ENCODE measurements around the gene RNF223. TPM values are rescaled to one million over a fixed set of nuclear protein-coding genes. Genes with fewer than 3 reads are reported as not detected.
"Not testable (repeated sequence)": the region's sequence is repeated elsewhere in the genome, so short reads cannot be mapped to it uniquely, and the experiment has no call there.

The RNF223 gene
- total RNA-seq, 1 experiment from 2014 or later = 16.2 TPM

DNA sequence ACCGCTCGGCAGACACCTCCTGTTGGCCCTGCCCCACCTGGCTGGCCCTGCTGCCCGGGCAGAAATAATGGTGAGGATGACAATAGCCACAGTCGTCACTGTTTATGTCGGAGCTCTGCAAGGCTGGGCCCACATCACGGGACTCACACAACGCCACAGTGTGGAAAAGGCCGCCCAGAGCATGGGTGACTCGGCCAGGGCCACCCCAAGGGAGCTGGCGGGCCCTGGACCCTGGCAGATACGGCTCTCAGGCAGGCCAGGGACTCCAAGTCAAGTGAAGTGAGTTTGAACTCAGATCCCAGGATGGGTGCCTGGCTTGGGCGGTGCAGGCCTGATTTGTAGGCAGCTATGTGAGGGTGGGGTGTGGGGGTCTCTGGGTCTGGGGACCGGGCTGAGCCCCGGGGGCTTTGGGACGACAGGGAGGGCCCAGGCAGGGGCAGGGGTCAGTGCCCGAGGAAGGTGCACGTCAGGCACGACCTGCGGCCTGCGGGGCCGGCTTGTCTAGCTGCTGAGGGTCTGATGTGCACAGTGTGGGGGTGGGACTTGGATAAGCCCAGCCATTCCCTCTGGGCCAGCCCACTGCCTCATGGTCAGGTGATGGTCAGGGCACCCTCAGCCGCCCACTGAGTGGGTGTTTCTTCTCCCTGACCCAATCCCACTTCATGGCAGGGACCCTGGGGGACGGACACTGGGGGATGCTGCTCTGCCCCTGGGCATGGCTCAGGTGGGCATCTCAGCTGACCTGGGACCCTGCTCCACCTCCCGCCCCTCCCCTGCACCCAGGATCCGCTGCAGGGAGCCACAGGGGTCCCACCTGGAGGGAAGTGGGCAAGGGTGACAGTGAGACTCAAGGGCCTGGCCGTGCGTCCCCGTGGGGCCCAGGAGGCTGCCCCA lies 1.0 kb downstream of the RNF223 start:
- no peak for DNase-seq (ENCODE audit: low spot score)

DNA sequence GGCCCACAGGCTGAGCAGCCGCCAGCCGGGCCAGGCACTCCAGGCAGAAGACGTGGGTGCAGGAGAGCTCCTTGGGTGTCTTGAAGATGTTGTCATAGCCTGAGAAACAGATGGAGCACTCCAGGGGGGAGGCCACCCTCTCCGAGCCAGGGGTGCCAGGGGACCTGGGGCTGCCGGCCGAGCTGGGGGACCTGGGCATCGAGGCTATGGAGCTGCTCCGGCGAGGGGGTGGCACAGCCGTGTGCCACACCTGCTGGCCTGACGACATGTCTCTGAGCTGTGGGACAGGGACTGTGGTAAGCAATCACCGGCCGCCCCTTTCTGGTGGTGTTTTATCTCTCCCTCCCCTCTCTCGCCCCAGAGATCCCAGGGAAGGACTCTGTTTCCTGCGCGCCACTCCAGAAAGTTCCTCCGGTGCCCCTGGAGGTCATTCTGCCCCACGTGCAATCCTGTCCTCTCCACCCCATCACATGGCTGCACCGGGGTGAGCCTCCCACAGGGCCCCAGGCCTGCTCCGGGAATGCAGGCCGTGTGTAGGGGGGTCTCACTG lies 1.7 kb downstream of the RNF223 start:
- no peak for DNase-seq (ENCODE audit: low spot score)

DNA sequence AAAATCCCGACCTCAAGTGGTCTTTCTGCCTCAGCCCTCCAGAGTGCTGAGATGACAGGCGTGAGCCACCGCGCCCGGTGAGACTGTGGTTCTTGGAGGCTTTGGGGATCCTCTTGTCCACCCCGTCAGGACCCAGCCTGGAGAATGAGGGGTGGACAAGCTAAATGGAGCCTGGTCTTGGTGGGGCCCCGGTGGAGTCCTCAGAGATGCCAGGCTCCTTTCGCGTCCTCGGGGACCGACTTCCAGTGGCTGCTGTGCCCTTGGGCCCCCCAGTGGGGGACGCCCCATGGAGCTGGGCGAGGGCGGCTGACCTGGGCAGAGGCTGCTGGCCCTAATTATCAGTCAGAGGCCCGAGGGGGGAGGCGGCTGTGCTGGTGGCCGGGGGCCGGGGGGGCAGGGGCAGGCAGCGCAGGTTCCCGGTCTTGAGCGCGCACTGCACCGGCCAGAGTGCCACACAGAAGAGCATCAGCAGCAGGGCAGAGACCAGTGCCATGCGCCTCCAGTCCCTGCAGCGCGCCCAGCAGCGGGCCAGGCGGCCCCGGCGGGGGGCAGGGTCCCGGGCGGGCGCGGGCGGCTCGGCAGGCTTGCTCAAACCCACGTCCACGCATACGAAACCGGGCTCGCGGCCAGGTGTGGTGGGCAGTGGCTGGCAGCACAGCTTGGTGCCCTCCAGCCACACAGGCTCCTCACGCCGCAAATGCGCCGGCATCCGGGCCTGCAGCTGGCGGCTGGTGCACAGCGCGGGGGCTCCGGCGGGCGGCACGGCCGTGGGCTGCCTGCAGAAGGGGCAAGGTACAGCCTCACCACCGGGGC lies 2.4 kb downstream of the RNF223 start:
- no peak for DNase-seq (ENCODE audit: low spot score)

- peak; percentile 36 for DNase-seq (ENCODE audit: low spot score)
Observed at GRCh38 chr1:1069711-1070676, 4.1 kb downstream of the RNF223 start.

- peak; percentile 88 for DNase-seq (ENCODE audit: low spot score)
Observed at GRCh38 chr1:1069056-1069710, 4.9 kb downstream of the RNF223 start.

GRCh38 chr1:1068517-1069055 lies 5.5 kb downstream of the RNF223 start:
- DNase-seq (ENCODE audit: low spot score) = peak; percentile 86

DNA sequence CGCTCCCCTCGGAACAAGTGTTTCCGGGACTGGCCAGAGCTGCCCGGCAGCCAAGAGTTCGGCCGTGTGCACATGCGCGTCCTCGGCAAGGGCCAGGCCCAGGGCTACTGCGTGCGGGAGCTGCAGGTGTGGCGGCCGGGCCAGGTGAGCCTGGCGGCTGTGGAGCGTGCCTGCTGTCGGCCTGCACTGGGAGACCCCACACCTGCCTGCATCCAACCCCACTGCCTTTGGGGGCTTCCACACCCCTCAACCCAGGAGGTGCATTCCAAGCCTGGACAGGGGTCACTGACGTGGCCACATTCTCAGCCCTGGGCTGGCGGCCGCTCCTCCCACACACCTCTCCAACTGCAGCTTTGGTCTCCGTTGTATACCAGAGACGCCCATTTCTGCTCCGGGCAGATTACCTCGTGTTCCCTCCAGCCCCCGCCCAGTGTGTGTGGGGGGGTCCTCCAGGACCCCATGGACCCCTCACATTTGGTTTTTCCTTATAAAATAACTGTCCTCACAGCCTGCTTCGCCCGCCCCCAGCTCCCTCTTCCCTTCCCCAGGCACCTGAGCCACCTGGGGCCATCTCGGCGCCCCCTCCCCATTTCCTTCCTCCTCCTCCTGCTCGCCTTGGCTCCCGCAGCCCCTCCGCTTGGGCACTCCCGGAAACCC lies 6.1 kb downstream of the RNF223 start:
- peak; percentile 82 for DNase-seq (ENCODE audit: low spot score)

DNA sequence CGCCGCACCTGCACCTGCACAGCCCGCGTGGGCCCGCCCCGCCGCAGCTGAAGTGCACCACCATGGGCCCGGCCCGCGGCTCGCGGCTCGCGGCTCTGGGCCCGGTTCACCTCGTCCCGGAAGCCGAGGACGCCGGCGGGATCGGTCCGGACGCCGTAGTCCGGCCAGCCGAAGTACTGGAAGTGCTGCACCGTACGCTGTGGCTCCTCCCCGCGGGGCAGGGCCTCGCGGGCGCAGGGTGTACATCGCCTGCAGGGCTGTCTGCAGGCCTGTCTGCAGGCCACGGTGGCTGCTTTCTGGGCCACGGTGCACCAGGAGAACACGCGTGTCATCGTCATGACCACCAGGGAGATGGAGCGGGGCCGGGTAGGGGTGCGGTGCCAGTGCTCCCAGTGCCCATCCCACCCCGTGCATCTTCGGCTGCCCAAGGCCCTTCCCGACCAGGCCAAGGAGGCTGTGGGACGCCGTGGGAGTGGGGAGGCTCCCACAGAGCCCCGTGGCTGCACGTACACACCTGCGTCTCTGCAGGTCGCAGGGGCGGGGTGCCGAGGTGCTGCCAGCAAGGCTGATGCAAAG lies 6.7 kb downstream of the RNF223 start:
- no peak for DNase-seq (ENCODE audit: low spot score)

DNA sequence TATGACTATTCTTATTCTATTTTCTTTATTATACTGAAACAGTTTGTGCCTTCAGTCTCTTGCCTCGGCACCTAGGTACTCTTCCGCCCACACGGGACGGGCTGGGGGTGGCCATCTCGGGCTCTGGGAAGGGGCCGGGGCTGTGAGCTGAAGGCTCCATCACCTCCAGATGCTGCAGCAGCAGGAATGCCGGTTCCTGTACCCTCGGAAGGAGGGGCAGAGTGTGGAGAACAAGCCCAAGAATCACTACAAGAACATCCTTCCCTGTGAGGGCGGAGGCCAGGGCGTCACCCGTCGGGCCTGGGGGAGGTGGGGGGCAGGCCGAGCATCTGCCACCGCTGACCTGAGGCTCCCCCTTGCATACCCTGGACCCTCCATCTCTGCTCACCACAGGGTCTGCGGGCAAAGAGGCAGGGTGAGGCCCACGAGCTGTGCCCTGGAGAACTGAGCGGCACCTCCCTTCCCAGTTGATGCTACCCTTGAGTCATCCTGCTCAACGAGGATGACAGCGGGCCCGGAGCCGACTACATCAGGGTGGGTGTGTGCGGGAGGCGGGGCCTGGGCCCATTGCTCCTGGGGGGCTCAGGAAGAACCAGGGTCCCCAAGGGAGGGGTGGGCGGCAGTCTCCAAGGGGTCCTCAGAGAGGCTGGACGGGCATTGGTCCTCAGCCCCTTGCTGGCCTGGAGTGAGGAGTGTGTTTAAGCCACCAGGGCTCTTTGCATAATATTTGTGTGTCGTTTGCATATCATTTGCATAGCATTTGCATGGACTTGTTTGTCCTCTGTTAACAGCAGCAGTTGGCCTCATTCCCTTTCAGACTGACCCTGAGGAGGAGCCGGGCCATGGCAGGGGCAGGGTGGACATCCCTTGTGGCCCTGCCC lies 7.5 kb downstream of the RNF223 start:
- DNase-seq (ENCODE audit: low spot score) = no peak

- not testable (repeated sequence) for DNase-seq (ENCODE audit: low spot score)
Observed at GRCh38 chr1:1065940-1066304, 8.2 kb downstream of the RNF223 start.

DNA sequence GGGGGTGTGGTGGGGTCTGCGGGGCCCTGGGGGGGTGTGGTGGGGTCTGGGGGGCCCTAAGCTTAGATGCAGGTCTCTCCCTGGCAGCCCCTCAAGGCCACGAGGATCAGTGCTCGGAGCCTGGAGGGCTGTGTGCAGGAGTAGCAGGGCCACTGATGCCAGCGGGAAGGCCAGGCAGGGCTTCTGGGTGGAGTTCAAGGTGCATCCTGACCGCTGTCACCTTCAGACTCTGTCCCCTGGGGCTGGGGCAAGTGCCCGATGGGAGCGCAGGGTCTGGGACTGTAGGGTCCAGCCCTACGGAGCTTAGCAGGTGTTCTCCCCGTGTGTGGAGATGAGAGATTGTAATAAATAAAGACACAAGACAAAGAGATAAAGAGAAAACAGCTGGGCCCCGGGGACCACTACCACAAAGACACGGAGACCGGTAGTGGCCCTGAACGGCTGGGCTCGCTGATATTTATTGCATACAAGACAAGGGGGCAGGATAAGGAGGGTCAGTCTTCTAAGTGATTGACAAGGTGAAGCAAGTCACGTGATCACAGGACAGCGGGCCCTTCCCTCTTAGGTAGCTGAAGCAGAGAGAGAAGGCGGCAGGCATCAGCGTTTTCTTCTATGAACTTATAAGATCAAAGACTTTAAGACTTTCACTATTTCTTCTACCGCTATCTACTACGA lies 8.7 kb downstream of the RNF223 start:
- DNase-seq (ENCODE audit: low spot score) = no peak

DNA sequence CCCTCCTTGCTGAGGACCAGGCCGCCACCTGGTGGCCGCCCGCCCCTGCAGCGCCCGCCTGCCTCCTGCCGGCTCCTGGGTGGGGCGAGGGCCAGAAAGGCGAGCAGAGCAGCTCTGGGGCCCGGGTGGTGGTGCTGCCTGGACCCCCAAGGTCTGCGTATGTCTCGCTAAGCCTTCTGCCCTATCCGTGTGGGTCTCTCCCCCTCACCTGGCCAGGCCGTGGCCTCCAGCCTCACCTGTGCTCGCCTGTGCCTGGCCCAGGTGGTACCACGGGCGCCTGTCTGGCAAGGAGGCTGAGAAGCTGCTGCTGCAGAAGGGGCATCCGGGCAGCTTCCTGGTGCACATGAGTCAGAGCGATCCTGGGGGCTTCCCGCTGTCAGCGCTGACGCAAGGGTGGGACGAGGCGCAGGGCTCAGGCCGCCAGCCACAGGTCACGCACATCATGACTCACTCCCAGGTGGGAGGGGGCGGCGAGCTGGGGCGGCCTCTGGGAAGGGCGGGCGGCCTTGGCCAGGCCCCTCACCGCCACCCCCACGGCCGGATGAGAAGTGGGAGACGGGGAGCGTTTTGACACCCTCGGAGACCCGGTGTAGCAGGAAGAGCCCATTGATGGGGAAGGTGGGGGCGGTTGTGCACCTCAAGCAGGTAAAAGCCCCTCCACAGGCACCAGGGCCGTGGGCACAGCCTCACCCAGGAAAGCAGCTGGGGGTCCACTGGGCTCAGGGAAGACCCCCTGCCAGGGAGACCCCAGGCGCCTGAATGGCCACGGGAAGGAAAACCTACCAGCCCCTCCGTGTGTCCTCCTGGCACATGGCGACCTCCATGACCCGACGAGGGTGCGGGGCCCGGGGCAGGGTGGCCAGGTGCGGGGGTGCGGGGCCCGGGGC lies 9.9 kb downstream of the RNF223 start:
- DNase-seq (ENCODE audit: low spot score) = peak; percentile 79

DNA sequence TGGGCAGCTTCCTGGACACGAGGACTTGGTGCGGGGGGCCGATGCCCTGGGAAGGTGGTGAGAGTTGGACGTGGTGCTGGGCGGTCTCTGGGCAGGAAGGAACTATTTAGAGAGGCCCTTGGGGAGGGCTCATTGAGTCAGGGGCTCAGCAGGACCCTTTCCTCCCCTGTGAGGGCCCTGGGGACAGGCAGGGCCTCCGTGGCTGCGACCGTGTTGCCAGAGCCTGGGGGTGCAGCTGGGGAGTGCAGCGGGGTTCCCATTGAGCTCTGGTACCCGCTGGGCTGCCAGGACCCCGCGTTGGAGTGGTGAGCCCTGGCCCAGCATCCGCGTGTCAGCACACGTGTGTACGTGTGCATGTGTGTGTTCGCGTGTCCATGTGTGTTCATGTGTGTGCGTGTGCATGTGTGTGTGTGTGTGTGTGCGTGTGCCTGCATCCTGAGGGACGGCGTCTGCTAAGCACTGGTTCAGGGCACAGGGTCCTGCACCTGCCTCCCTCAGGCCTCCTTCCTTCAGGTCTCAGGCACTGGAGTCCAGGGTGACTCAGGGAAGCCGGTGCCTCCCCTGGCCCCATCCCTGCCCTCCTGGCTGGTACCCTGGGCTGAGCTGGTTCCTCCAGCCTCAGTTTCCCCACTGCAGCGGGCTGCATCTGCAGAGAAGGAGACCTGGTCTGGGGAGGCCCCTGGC lies 10.7 kb downstream of the RNF223 start:
- no peak for DNase-seq (ENCODE audit: low spot score)

DNA sequence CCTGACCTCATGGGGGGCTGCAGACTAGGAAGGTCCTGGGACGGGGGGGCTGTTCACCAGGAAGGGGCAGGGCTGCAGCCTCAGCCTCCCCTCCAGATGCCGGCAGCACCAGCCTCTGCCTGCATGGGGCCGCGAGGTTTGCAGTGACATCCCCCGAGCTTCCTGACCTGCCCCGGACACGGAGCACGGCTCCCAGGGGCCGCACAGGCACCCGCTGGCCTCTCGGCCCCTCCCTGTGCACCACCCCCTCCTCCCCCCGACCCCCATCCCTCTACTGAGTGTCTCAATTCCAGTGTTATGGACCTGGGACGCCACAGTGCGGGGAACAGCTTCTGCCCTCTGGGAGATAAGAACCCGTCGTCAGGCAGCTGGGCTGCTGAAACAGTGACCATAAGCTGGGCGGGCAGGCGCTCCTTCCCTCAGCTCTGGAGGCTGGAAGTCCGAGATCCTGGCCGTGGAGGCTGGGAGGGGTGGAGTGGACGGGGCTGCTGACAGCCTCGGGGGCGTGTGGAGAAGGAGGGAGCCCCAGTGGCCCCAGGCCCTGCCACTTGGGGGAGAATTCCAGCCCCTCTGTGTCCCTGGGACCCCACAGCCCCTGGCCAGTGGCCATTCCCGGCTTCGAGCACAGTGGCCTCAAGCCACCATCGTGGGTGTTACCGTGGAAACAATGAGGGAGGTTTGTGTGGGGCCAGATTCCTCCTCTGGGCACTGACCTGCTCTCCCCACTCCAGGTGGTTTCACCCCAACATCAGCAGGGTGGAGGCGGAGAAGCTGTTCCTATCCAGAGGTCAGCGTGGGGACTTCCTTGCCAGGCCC lies 11.6 kb downstream of the RNF223 start:
- no peak for DNase-seq (ENCODE audit: low spot score)

- DNase-seq (ENCODE audit: low spot score) = no peak
Observed at GRCh38 chr1:1061682-1062345, 12.3 kb downstream of the RNF223 start.
